PC-3 (cell line): ENCODE measurements around the gene CYP2S1. TPM values are rescaled to one million over a fixed set of nuclear protein-coding genes. Genes with fewer than 3 reads are reported as not detected.
A peak's percentile ranks its signal among the peaks of the same experiment; 100 is the strongest.

Experiments
- ATAC-seq: fragments of 200-7000 bp; cut with Tn5 transposase; 2 replicates; pipeline ENCODE4 v1.9.1; 2020; ENCODE audit warnings: mild to moderate bottlenecking, moderate library complexity
- BruUV-seq: library from RNA; stranded (reverse); fragments of 400-500 nt; replicated peaks from 2 replicates; lab custom pipeline; 2021; lab: Mats Ljungman, UMichigan
- CTCF ChIA-PET: fragments of 300-600 bp; sonication (Branson Sonifier 250); formaldehyde crosslinking; loops from one replicate; lab custom pipeline; 2022; ENCODE audit warnings: antibody characterized with exemption; lab: Charles Lee
- POLR2A ChIA-PET: fragments of 300-600 bp; sonication (Branson Sonifier 250); formaldehyde crosslinking; loops from one replicate; lab custom pipeline; 2022; ENCODE audit warnings: antibody characterized with exemption; ENCODE audit not compliant: unreplicated experiment; lab: Charles Lee
- DNase-seq: peaks from one replicate; pipeline ENCODE4 v3.0.0-alpha.2; 2015
- H2AFZ ChIP-seq: fragments of 300-600 bp; sonication (generic); 2 replicates; pipeline ENCODE4 v1.6.0; 2016; ENCODE audit warnings: antibody characterized with exemption, low read length
- H3F3A ChIP-seq: fragments of 300-600 bp; sonication (generic); one replicate; pipeline ENCODE4 v1.6.0; 2017; ENCODE audit warnings: antibody characterized with exemption, low read length, control low read depth, mild to moderate bottlenecking; ENCODE audit not compliant: unreplicated experiment
- H3K27ac ChIP-seq: fragments of 300-600 bp; sonication (generic); 2 replicates; pipeline ENCODE4 v1.5.1; 2016; ENCODE audit warnings: mild to moderate bottlenecking, low read length
- H3K27me3 ChIP-seq: fragments of 300-600 bp; sonication (generic); 2 replicates; pipeline ENCODE4 v1.6.1; 2016; ENCODE audit warnings: low read length, mixed read lengths
- H3K36me3 ChIP-seq: fragments of 300-600 bp; sonication (generic); 2 replicates; pipeline ENCODE4 v1.6.1; 2016; ENCODE audit warnings: low read depth, mixed run types, low read length, mixed read lengths
- H3K4me1 ChIP-seq: fragments of 300-600 bp; sonication (generic); 2 replicates; pipeline ENCODE4 v1.5.1; 2016; ENCODE audit warnings: low read length; ENCODE audit not compliant: insufficient read depth
- H3K4me2 ChIP-seq: fragments of 300-600 bp; sonication (generic); 2 replicates; pipeline ENCODE4 v1.6.0; 2016; ENCODE audit warnings: low read length
- H3K4me3 ChIP-seq: fragments of 300-600 bp; sonication (generic); 2 replicates; pipeline ENCODE4 v1.5.1; 2016; ENCODE audit warnings: mild to moderate bottlenecking, low read length, mixed read lengths
- H3K79me2 ChIP-seq: fragments of 300-600 bp; sonication (generic); 2 replicates; pipeline ENCODE4 v1.6.1; 2017; ENCODE audit warnings: low read length, mixed read lengths
- H3K9ac ChIP-seq: fragments of 300-600 bp; sonication (generic); 2 replicates; pipeline ENCODE4 v1.6.0; 2016; ENCODE audit warnings: mild to moderate bottlenecking, low read length
- H3K9me2 ChIP-seq: fragments of 300-600 bp; sonication (generic); replicated peaks from 2 replicates; pipeline ENCODE4 v1.6.1; 2016; ENCODE audit warnings: mixed run types, low read length, mixed read lengths
- H3K9me3 ChIP-seq: fragments of 300-600 bp; sonication (generic); 2 replicates; pipeline ENCODE4 v1.6.1; 2016; ENCODE audit warnings: low read length, mixed read lengths
- H4K20me1 ChIP-seq: fragments of 300-600 bp; sonication (generic); 2 replicates; pipeline ENCODE4 v1.6.1; 2016; ENCODE audit warnings: low read length, mixed read lengths
- CTCF ChIP-seq: fragments of 300-600 bp; sonication (generic); conservative IDR thresholded peaks from 2 replicates; pipeline ENCODE4 v1.5.1; 2017; ENCODE audit warnings: antibody characterized with exemption, low read depth, mild to moderate bottlenecking, low read length
- EZH2 ChIP-seq: fragments of 300-600 bp; sonication (generic); IDR thresholded peaks from one replicate; pipeline ENCODE4 v1.6.1; 2017; ENCODE audit warnings: antibody characterized with exemption, mild to moderate bottlenecking, low read length; ENCODE audit not compliant: unreplicated experiment
- EZH2phosphoT487 ChIP-seq: fragments of 300-600 bp; sonication (generic); IDR thresholded peaks from 2 replicates; pipeline ENCODE4 v1.6.1; 2018; ENCODE audit warnings: mild to moderate bottlenecking, antibody characterized with exemption, low read length, borderline replicate concordance
- intact Hi-C: fragments of 100-400 bp; cut with micrococcal nuclease; formaldehyde crosslinking; loops from 2 replicates; pipeline ENCODE4 v1.9.0; 2023
- total RNA-seq: library from RNA; depleted of rRNA; stranded (reverse); fragments of >200 nt; gene quantifications from 2 replicates; pipeline ENCODE4 v1.2.3, GENCODE V29; 2014

CYP2S1 gene
- total RNA-seq, 1 experiment from 2014 or later: 10.3 TPM

- ATAC-seq: no peak
- Histone ChIP-seq H3K27ac (no peak overlapping the region), H3K9ac (no peak overlapping the region), H3K9me3 (no peaks in the 10 kb centered on the region), H3K4me1 (no peaks in the 10 kb centered on the region), H3K27me3 (no peaks in the 10 kb centered on the region), H3K4me3 (no peak overlapping the region), H2AFZ (no peak overlapping the region), H3K79me2 (no peaks in the 10 kb centered on the region), H4K20me1 (no peaks in the 10 kb centered on the region), H3K9me2 (no peaks in the 10 kb centered on the region), H3F3A (no peaks in the 10 kb centered on the region), H3K4me2 (no peak overlapping the region), H3K36me3 (no peaks in the 10 kb centered on the region)
- no peak for TF ChIP-seq EZH2
- TF ChIP-seq EZH2phosphoT487: no peak
- no peak for TF ChIP-seq CTCF
- ChIA-PET POLR2A (no interaction called here), CTCF (no interaction called here)
- intact Hi-C loops: no loop called here
- BruUV-seq: no TSS peak
- no peak for DNase-seq
These were observed 13.4 kb downstream of the CYP2S1 start for GRCh38 chr19:41206456-41206855.

- no peaks in the 10 kb centered on the region for H3K9me3 ChIP-seq
- no peak for ATAC-seq
- H3K4me3 ChIP-seq: no peak overlapping the region
- no peak overlapping the region for H2AFZ ChIP-seq
- no peaks in the 10 kb centered on the region for H4K20me1 ChIP-seq
- no peaks in the 10 kb centered on the region for H3F3A ChIP-seq
- no peaks in the 10 kb centered on the region for H3K9me2 ChIP-seq
- TF ChIP-seq EZH2: no peak
- H3K27me3 ChIP-seq: no peaks in the 10 kb centered on the region
- H3K27ac ChIP-seq: no peak overlapping the region
- H3K79me2 ChIP-seq: no peaks in the 10 kb centered on the region
- CTCF ChIA-PET: no interaction called here
- no peaks in the 10 kb centered on the region for H3K4me1 ChIP-seq
- BruUV-seq: TSS peak; percentile 20
- DNase-seq: no peak
- no peaks in the 10 kb centered on the region for H3K36me3 ChIP-seq
- POLR2A ChIA-PET: no interaction called here
- H3K9ac ChIP-seq: no peak overlapping the region
- intact Hi-C loops: no loop called here
- no peak overlapping the region for H3K4me2 ChIP-seq
These were observed 14.1 kb downstream of the CYP2S1 start for GRCh38 chr19:41206926-41207750.

- intact Hi-C loops: no loop called here
- Histone ChIP-seq H3F3A (no peaks in the 10 kb centered on the region), H3K79me2 (peaks cover 9% of the 10 kb centered on the region), H3K27ac (no peak overlapping the region), H4K20me1 (no peaks in the 10 kb centered on the region), H3K9me3 (no peaks in the 10 kb centered on the region), H3K4me1 (no peaks in the 10 kb centered on the region), H3K9ac (no peak overlapping the region), H2AFZ (no peak overlapping the region), H3K4me3 (no peak overlapping the region), H3K36me3 (no peaks in the 10 kb centered on the region), H3K27me3 (no peaks in the 10 kb centered on the region), H3K9me2 (no peaks in the 10 kb centered on the region), H3K4me2 (no peak overlapping the region)
- POLR2A ChIA-PET: no interaction called here
- DNase-seq (no peak), ATAC-seq (no peak)
- CTCF ChIA-PET: no interaction called here
- BruUV-seq: no TSS peak
- TF ChIP-seq EZH2phosphoT487: no peak
- TF ChIP-seq EZH2: no peak
- TF ChIP-seq CTCF: no peak
These were observed 21.1 kb downstream of the CYP2S1 start for GRCh38 chr19:41214161-41214560.
